ENCODE measurements around the gene MARVELD1. TPM values are rescaled to one million over a fixed set of nuclear protein-coding genes. Genes with fewer than 3 reads are reported as not detected.

Gene MARVELD1
- total RNA-seq, 1 experiment from 2014 or later: 58.1 TPM

DNA sequence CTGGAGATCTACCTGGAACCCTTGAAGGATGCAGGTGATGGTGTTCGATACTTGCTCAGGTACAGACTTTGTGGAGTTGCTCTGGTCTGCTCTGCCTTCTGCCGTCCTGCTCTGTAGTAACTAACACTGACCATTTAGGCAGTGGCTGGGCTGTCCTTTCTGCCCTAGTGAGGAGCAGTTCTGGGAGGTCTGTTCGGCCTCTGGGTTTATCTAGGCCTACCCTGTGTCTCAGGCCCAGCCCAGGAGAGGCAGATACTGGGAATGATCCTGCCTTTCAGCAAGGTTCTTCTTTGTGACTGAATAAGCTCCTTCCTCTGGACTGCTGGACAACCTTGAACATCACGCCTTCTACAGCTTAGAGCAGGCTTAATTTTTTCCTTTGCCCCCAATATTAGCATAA lies 25.1 kb downstream of the MARVELD1 start:
- in situ Hi-C loops (cut with HindIII; ENCODE audit: low pct_unique_long_range_greater_than_20kb, low sequenced_read_pairs): no loop called here

DNA sequence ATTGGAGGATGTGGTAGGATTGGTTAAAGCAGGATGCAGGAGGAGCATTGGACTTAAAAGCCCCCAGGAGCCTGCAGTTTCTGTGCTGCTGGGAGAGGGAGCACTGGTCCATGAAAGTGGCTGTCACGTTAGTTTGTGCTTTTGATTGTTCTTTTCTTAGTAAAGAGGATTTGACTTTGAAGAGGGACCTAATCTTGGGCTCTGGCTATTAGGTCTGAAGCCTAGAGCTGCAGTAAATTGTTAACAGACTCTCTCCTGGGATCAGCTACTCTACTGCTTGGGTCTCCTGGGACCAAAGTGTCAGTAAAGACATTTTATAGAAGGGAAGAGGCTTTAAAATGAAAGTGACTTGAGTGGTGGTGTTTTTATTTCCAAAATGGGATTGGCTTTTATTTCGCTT lies 27.1 kb downstream of the MARVELD1 start:
- in situ Hi-C loops (cut with HindIII; ENCODE audit: low pct_unique_long_range_greater_than_20kb, low sequenced_read_pairs): no loop called here
- no peak for DNase-seq (ENCODE audit: low read depth)

More for the DNA sequence above, 25.1 kb downstream of the MARVELD1 start:
- DNase-seq (ENCODE audit: low read depth): no peak

DNA sequence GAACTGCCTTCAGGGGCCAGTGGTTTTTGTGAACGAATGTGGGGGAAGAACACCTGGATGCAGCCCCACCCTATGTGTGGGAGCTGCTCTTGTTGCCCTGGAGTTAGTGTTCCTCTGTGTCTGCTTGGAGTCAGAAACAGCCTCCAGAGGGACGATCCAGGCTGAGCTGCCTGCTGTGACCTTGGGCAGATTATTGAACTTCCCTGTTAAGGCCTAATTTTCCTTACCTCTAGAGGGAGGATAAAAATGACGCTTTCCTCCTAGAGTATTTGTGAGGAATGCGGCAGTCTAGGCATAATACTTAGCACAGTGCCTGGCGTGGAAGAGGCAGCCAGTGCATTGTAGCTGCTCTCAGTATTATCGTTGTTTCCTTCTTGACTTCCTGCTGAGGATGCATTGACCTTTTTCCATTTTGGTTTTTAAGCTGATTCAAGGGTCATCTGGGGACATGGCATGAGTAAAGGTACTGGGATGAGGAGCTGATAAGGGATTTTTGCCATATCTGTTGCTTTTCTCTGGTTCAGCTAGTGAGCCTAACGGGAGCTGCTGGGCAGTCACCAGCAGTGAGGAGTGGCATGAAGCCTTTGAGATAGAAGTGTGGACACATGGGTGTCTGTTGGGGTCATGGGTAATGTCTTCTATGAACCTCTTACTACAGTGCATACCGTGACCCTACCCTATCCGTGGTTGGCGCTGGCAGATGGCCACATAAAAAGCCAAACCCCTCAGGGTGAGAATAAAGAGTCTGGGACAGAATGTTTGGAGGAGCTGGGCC lies 29.8 kb downstream of the MARVELD1 start:
- DNase-seq (ENCODE audit: low read depth): no peak
- in situ Hi-C loops (cut with HindIII; ENCODE audit: low pct_unique_long_range_greater_than_20kb, low sequenced_read_pairs): no loop called here

DNA sequence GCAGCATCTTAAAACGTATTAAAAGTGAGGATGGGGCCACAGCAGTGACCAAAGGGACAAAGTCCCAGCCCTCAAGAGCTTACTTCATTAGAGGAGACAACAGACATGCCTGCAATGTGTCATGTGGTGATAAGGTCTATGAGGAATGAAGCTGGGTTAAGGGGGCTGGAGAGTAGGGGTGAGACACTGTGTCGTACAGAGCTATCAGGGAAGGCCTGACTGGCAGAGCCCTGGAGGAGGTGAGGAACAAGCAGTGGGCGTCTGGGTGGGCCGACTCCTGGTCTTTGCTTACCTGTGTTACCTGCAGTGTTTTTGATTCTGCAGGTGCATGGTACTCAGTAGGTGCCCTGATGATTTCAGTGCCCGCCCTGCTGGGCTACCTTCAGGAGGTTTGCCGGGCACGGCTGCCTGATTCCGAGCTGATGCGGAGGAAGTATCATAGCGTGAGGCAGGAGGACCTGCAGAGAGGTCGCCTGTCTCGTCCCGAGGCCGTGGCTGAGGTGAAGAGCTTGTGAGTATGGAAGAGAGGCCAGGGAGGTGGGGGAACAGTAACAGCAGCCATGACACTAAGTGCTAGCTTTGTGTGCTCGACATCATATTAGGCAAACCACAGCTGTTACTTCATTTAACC lies 31.0 kb downstream of the MARVELD1 start:
- DNase-seq (ENCODE audit: low read depth): no peak
- in situ Hi-C loops (cut with HindIII; ENCODE audit: low pct_unique_long_range_greater_than_20kb, low sequenced_read_pairs): no loop called here

DNA sequence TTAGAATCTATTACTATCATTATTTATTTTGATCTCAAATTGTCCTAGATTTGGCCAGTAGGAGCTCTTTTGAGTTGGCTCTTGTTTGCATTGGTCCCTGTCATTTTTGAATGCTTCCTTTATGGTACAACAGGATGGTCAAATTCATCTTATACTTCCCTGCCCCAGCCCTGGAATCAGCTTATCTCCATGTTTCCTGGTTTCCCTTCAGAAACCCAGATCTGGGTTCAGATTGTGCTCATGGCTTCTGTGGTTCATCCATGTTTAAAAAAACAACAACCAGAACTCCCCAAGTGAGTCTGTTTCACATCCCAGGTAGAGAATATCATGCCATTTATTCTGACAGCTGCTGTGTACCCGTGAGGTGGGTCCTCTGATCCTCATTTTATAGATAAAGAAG lies 34.0 kb downstream of the MARVELD1 start:
- DNase-seq (ENCODE audit: low read depth): no peak
- in situ Hi-C loops (cut with HindIII; ENCODE audit: low pct_unique_long_range_greater_than_20kb, low sequenced_read_pairs): no loop called here

DNA sequence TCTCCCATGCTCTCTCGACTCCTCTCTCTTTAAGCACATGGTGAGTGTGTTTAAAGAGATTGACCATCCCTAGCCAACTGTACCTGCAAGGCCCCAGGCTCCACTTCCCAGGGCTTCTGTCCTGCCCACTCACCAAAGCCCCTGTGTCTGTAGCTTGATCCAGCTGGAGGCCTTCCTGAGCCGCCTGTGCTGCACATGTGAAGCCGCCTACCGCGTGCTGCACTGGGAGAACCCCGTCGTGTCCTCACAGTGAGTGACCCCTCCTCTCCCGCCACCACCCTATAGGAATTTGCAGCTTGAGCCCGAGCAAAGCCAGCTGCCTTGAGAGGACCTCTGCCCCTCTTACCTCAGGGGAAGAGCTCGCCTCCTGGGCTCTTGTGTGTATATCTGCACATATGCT lies 34.6 kb downstream of the MARVELD1 start:
- in situ Hi-C loops (cut with HindIII; ENCODE audit: low pct_unique_long_range_greater_than_20kb, low sequenced_read_pairs): no loop called here

DNA sequence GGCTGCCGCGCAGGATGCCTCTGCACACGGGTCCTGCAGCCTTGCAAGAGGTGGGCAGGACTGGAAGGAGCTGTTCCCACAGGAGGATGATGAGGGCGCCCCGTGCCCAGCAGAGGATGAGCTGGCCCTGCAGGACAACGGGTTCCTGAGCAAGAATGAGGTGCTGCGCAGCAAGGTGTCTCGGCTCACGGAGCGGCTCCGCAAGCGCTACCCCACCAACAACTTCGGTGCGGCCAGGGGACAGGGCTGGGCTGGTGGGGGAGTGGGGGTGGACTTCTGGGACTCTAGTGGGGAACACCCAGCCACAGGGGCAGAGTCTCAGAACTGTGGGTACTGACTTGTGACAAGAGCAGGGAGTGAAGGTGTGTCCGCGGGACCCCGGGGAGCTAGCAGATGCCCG lies 39.4 kb downstream of the MARVELD1 start:
- in situ Hi-C loops (cut with HindIII; ENCODE audit: low pct_unique_long_range_greater_than_20kb, low sequenced_read_pairs): no loop called here
- no peak for DNase-seq (ENCODE audit: low read depth)

More for the DNA sequence above, 34.6 kb downstream of the MARVELD1 start:
- DNase-seq (ENCODE audit: low read depth): no peak

DNA sequence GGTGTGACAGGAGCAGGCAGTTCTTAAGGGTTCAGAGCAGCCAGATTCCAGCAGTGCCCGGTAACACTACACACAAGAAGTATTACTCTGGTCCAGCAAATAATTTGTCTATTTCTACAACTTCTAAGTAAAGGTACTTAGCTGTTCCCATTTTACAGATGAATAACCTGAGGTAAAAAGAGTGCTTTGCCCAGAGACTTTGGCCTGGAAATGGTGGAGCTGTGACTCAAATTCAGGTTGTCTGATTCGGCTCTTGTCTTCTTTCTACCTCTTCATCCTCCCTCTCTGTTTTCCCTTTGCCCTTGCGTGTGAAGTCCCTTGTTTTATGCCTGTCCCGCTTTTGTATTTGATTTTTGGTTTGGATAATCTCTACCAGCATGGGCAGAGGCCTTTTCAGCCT lies 41.2 kb downstream of the MARVELD1 start:
- DNase-seq (ENCODE audit: low read depth): no peak
- in situ Hi-C loops (cut with HindIII; ENCODE audit: low pct_unique_long_range_greater_than_20kb, low sequenced_read_pairs): no loop called here

DNA sequence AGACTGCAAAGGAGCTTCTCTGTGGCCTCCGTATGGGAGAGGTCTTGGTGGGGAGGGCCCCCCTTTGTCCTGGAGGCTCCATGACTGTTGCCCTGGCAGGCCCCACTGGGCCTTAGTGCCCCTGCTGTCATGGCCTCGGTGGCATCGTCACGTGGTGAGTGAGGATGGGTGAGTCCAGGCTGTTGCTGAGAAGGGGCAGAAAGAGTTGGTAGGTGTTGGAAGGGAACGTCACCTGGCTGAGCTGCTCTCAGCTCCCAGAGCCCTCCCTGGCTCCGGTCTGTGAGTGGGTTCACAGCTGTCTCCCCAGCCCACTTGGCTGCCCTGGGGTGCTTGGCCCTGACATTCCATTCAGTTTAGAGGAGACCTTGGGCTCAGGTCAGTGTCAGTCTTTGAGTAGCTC lies 42.2 kb downstream of the MARVELD1 start:
- in situ Hi-C loops (cut with HindIII; ENCODE audit: low pct_unique_long_range_greater_than_20kb, low sequenced_read_pairs): no loop called here
- no peak for DNase-seq (ENCODE audit: low read depth)

DNA sequence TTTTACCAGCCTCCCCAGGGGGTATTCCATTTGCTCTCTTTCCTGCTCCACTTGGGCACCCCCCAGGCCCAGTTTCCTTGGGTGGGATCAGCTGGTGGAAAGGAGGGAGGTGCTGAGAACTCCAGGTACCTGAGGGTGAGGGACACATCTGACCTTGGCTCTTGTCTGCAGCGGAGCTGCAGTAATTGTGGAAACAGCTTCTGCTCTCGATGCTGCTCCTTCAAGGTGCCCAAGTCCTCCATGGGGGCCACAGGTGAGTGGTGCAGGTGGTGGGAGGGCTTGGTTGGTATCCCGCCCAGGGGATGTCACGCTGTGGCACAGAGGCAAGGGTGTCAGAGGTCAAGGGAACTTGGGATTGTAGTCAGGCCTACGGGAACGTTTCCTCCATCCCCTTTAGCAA lies 43.9 kb downstream of the MARVELD1 start:
- no peak for DNase-seq (ENCODE audit: low read depth)
- in situ Hi-C loops (cut with HindIII; ENCODE audit: low pct_unique_long_range_greater_than_20kb, low sequenced_read_pairs): no loop called here

DNA sequence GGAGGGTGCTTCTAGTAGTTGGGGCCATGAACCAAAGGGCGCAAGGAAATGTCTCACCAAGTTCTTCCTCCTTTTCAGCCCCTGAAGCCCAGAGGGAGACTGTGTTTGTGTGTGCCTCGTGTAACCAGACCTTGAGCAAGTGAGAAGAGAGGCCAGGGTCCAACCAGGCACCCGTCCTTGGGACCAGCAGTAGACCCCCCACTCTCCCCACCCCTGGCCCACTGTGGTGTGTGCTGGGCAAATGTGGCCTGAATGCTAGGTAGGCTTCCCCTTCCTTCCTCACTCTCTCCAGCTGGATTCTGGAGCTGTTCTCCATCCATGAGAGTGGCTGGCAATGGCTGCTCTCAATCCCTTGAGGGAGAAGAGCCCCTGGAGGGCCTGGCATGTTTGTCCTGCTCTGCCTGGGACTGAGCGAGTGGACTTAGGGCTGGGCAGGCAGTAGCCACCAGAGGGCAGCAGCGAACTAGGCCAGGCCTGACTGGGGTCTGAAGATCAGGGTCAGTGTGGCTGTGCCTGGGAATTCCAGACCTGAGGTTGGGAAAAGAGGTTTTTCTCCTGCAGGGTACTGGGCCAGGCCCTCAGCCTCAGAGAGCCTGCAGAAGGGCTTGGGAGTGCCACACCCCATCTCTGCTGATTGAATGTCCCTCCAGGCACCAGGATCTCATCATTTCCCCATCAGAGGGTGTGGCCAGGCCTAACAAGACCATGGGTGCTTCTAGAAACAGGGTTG lies 45.8 kb downstream of the MARVELD1 start:
- peak; percentile 58 for DNase-seq (ENCODE audit: low read depth)
- in situ Hi-C loops (cut with HindIII; ENCODE audit: low pct_unique_long_range_greater_than_20kb, low sequenced_read_pairs): no loop called here

DNA sequence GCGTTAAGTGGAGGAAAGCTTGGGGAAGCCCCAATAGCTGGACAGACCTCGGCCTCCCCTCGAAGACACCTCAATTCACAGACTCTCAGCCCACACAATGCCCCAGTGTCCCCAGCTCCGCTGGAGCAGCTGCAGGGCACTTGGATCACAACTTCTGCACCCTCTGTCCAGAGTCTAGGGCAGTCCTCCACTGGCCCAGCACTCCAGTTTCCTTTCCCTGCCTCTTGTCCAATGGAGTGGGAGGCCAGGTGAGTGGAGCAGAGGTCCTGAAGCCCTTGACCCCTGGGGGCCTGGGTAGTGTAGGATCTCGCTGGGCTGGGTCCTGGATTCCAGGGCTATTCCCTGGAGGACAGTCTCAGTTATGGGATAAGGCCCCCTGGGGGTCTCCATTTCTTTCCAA lies 46.4 kb downstream of the MARVELD1 start:
- DNase-seq (ENCODE audit: low read depth): no peak
- in situ Hi-C loops (cut with HindIII; ENCODE audit: low pct_unique_long_range_greater_than_20kb, low sequenced_read_pairs): no loop called here

DNA sequence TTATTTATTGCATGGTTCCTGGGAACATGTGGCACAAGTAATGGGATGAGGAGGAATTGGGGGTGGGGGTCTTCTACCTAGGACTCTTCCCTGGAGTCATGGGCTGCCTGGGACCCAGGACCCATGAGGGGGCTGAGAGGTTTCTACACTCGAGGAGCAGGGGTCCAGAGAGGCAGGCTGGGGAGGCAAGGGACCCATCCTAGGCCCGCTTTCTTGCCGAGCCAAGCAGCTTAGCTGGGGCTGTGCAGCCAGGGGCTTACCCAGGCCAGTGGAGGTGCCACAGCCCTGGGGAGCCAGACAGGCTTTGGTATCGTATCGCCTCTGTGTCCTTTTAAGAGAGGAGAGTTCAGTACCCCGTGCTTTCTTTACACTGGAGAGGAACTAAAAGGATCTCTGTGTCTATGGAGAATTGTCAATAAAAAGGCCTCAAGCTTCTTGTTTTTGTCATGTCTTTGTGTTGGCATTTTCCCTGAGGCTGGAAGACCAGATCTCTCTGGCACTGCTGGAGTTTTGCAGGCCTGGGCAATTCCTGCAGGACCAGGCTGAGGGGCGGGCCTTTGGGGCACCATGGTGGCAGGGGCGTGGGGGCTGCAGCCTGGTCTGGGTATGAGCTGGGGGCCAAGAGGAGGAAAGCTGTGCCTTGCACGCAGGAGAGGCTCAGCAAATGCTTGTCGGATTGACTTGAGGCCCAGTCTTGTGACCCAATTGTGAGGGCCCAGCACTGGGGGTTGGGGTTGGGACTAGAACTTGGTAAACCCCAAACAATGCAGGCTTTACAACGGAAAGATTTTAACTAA lies 47.1 kb downstream of the MARVELD1 start:
- in situ Hi-C loops (cut with HindIII; ENCODE audit: low pct_unique_long_range_greater_than_20kb, low sequenced_read_pairs): no loop called here
- no peak for DNase-seq (ENCODE audit: low read depth)

DNA sequence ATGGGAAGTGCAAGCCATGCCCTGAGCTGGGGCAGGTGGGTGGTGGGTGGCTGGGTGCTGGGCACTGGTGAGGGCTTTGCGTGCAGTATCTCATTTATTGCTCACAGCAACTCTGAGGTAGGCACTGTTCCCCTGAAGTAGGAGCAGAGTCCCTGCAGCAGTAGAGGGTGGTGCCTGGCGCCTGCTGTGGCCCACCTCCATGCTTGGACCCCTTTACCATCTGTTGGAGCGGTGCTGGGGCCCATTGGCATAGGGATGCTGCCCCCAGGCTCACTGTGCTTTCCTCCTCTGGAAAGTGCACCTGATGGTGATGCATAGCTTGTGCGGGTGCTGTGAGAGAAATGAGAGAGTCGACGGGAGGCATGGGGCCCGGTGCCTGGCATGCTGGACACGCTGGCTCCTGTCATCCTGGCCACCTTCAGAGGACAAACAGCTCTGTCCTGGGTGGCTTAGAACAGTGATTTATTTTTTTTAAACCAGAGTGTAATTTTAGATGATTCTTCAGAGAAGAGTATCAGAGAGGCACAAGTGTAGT lies 47.9 kb downstream of the MARVELD1 start:
- in situ Hi-C loops (cut with HindIII; ENCODE audit: low pct_unique_long_range_greater_than_20kb, low sequenced_read_pairs): no loop called here
- DNase-seq (ENCODE audit: low read depth): no peak

DNA sequence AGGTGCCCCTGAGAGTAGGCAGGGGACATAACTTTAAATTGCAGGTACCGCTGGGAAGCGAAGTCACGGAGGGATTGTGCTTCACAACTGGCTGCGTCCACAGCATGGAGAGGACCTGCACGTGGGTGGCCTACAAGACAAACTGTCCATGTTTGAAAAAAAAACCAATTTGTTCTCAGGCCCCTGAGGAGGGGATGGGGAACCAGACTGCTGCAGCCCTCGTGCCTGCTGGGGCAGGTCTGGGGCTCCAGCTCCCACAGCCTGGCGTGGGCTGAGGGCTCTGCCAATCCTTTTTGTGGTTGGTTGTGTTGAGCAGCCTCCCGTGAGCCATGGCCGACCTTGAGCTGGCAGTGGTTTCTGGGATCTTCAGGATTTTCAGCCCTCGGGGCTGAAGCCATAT lies 48.5 kb downstream of the MARVELD1 start:
- in situ Hi-C loops (cut with HindIII; ENCODE audit: low pct_unique_long_range_greater_than_20kb, low sequenced_read_pairs): no loop called here
- DNase-seq (ENCODE audit: low read depth): no peak

DNA sequence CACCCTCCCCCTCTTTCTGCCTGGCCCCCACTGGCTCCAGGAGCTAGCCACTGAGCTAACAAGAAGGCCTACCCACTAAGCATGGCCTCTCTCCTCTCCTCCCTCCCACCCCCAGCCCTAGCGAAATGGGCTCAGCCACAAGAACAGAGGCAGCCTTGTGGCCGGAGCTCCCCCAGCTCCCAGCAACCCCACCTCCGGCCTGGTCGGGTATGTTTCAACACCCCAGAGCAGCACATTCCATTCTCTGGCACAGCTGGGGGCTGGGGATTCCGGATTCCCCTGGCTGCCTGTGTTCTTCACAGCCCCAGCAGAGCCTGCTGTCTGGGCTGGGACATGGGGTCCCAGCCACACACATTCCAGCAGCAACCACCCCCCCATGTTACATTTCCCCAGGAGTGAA lies 49.3 kb downstream of the MARVELD1 start:
- in situ Hi-C loops (cut with HindIII; ENCODE audit: low pct_unique_long_range_greater_than_20kb, low sequenced_read_pairs): no loop called here
- no peak for DNase-seq (ENCODE audit: low read depth)

DNA sequence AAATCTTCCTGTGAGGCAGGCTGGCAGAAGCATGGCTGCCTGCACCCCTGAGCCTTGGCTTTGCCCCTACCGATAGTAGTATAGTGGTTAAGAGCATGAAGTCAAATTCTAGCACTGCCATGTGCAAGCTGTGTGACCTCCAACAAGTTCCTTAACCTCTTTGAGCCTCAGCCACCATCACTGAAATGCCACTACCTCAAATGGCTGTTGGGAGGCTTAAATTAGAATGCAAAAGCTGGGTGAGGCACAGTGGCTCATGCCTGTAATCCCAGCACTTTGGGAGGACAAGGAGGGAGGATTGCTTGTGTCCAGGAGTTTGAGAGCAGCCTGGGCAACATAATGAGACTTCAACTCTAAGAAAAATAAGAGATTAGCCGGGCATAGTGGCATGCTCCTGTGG lies 49.9 kb downstream of the MARVELD1 start:
- no peak for DNase-seq (ENCODE audit: low read depth)
- in situ Hi-C loops (cut with HindIII; ENCODE audit: low pct_unique_long_range_greater_than_20kb, low sequenced_read_pairs): no loop called here

DNA sequence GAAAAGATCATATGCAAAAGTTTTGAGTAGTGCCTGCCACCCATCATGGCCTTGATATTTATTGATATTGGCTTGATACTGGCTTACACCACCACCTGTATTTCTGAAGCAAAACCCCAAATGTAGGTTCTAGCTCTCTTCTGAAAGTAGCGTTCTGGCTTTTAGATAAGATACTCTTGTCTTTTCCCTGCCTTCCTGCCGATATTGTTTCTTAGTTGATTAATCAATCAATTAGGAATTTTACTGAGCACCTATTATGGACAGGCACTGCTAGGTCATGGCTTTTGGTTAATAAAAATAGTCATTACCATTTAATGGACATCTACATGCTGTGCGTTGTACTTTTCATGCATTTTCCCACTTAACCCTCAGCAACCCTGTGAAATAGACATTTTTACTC lies 50.4 kb downstream of the MARVELD1 start:
- no peak for DNase-seq (ENCODE audit: low read depth)
- in situ Hi-C loops (cut with HindIII; ENCODE audit: low pct_unique_long_range_greater_than_20kb, low sequenced_read_pairs): no loop called here
